Measurements from ENCODE around the gene THSD7A. TPM values are rescaled to one million over a fixed set of nuclear protein-coding genes. Genes with fewer than 3 reads are reported as not detected.

THSD7A gene
- polyA plus RNA-seq, 3 donors, result 78.5 to 89.8 (median 85.2) TPM

- DNase-seq (ENCODE audit: low read depth in 3 of 3, low spot score in 2 of 3), result peak in 2 of 3 donors; percentile 37 to 51
These were observed 476.5 kb downstream of the THSD7A start for GRCh38 chr7:11355399-11356005.

GRCh38 chr7:11346302-11346701 is 485.7 kb downstream of the THSD7A start:
- DNase-seq (ENCODE audit: low read depth in 3 of 3, low spot score in 2 of 3), result no peak

GRCh38 chr7:11345621-11346020 is 486.4 kb downstream of the THSD7A start:
- DNase-seq (ENCODE audit: low read depth in 3 of 3, low spot score in 2 of 3), result no peak

GRCh38 chr7:11343818-11344413 is 488.1 kb downstream of the THSD7A start:
- no peak for DNase-seq (ENCODE audit: low read depth in 3 of 3, low spot score in 2 of 3)

GRCh38 chr7:11343136-11343535 is 488.9 kb downstream of the THSD7A start:
- DNase-seq (ENCODE audit: low read depth in 3 of 3, low spot score in 2 of 3), result no peak

- DNase-seq (ENCODE audit: low read depth in 3 of 3, low spot score in 2 of 3), result no peak
These were observed 490.6 kb downstream of the THSD7A start for GRCh38 chr7:11341285-11341944.

- DNase-seq (ENCODE audit: low read depth in 3 of 3, low spot score in 2 of 3), result no peak
These were observed 495.6 kb downstream of the THSD7A start for GRCh38 chr7:11336432-11336831.

- no peak for DNase-seq (ENCODE audit: low read depth in 3 of 3, low spot score in 2 of 3)
These were observed 496.1 kb downstream of the THSD7A start for GRCh38 chr7:11335947-11336346.

- no peak for DNase-seq (ENCODE audit: low read depth in 3 of 3, low spot score in 2 of 3)
These were observed 499.2 kb downstream of the THSD7A start for GRCh38 chr7:11332865-11333228.

GRCh38 chr7:11332186-11332864 is 499.7 kb downstream of the THSD7A start:
- DNase-seq (ENCODE audit: low read depth in 3 of 3, low spot score in 2 of 3), result no peak

- no peak for DNase-seq (ENCODE audit: low read depth in 3 of 3, low spot score in 2 of 3)
These were observed 500.6 kb downstream of the THSD7A start for GRCh38 chr7:11331128-11332102.

- no peak for DNase-seq (ENCODE audit: low read depth in 3 of 3, low spot score in 2 of 3)
These were observed 501.3 kb downstream of the THSD7A start for GRCh38 chr7:11330717-11331116.

GRCh38 chr7:11330208-11330607 is 501.8 kb downstream of the THSD7A start:
- no peak for DNase-seq (ENCODE audit: low read depth in 3 of 3, low spot score in 2 of 3)

- no peak for DNase-seq (ENCODE audit: low read depth in 3 of 3, low spot score in 2 of 3)
These were observed 502.4 kb downstream of the THSD7A start for GRCh38 chr7:11329626-11330025.

GRCh38 chr7:11328309-11328708 is 503.7 kb downstream of the THSD7A start:
- DNase-seq (ENCODE audit: low read depth in 3 of 3, low spot score in 2 of 3), result no peak

- DNase-seq (ENCODE audit: low read depth in 3 of 3, low spot score in 2 of 3), result no peak
These were observed 504.4 kb downstream of the THSD7A start for GRCh38 chr7:11327633-11328032.
